Adrenal gland (tissue), 5 donors: ENCODE data around the gene GET3.

Source experiments
- CTCF ChIP-seq, 6 experiments: fragments of 450-650 bp in 4 of 6; fragments of 200-600 bp in 2 of 6; sonication (generic) in 1 of 6; IDR thresholded peaks; 1 replicate in 5 of 6; 2 replicates in 1 of 6; pipeline versions ENCODE4 v1.5.1 to v1.8.0; 2016 to 2021; ENCODE audit warnings: antibody characterized with exemption in 6 of 6, mild to moderate bottlenecking in 2 of 6, moderate library complexity in 1 of 6
- POLR2A ChIP-seq, 2 donors: fragments of 450-650 bp; IDR thresholded peaks; one replicate each; pipeline ENCODE4 v1.6.1; 2017; ENCODE audit warnings: antibody characterized with exemption in 2 of 2, mild to moderate bottlenecking in 2 of 2, moderate library complexity in 1 of 2
- donor health status: DM: no; HTN: no; CAD: no.

- TF ChIP-seq CTCF (IDR thresholded peaks at IDR 0.05) (no peak), POLR2A (IDR thresholded peaks at IDR 0.05) (no peak)
These were observed 14.0 kb upstream of the GET3 start for GRCh38 chr19:12723381-12723640.
